ENCODE results near the gene PMAIP1. TPM values are rescaled to one million over a fixed set of nuclear protein-coding genes. Genes with fewer than 3 reads are reported as not detected.

Gene PMAIP1
- polyA plus RNA-seq, 1 of the 3 experiments (the other 2 are of a cell fraction): 76.9 TPM

- no peak for TF ChIP-seq RAD21 (IDR thresholded peaks at IDR 0.05; ENCODE audit: low read length)
- TF ChIP-seq USF1 (IDR thresholded peaks at IDR 0.05; ENCODE audit: borderline replicate concordance, low read depth): no peak
- TF ChIP-seq MEF2A (IDR thresholded peaks at IDR 0.05; ENCODE audit: borderline replicate concordance, low read depth): no peak
- no peak for TF ChIP-seq JUND (IDR thresholded peaks at IDR 0.05)
- no peak for TF ChIP-seq MAX (IDR thresholded peaks at IDR 0.05; ENCODE audit: low read depth)
- no peak for TF ChIP-seq RFX5 (IDR thresholded peaks at IDR 0.05; ENCODE audit: low read length)
- Histone ChIP-seq H3K27me3 (ENCODE audit: insufficient read depth) (no peaks in the 10 kb centered on the region), H3K27ac (ENCODE audit: low read depth in 2 of 2, low read length in 1 of 2) (no peak overlapping the region), H3K9me2 (no peaks in the 10 kb centered on the region), H3K9me3 (no peaks in the 10 kb centered on the region), H3K79me2 (ENCODE audit: insufficient read depth) (no peaks in the 10 kb centered on the region), H3K4me2 (no peak overlapping the region), H3K36me3 (replicated peaks in 1 of 2; ENCODE audit: control insufficient read depth in 1 of 2, insufficient read depth in 2 of 2, low read length in 1 of 2) (no peaks in the 10 kb centered on the region), H2AFZ (ENCODE audit: low read depth) (no peak overlapping the region), H3K4me1 (ENCODE audit: control insufficient read depth in 1 of 2, insufficient read depth in 2 of 2, low read depth in 1 of 2, low read length in 1 of 2) (no peaks in the 10 kb centered on the region; a peak in 1 of 4 replicates), H3K9ac (no peak overlapping the region), H3F3A (replicated peaks; ENCODE audit: insufficient read depth) (peaks cover 7% of the 10 kb centered on the region), H4K20me1 (ENCODE audit: insufficient read depth) (no peaks in the 10 kb centered on the region), H3K4me3 (ENCODE audit: low read depth in 2 of 2, low read length in 1 of 2) (no peak overlapping the region)
- DNase-seq: no peak
- CTCF ChIA-PET: interaction anchor here (1.8 kb wide), 1 partner anchor 8 kb away, joined by 4 read pairs; no protein-coding TSS in a partner anchor
- POLR2A ChIA-PET: no interaction called here
- WGBS (ENCODE audit: low lambda C conversion rate): 93% methylated on average over 2 of the region's 2 CpGs
Measured at GRCh38 chr18:59945544-59945943, 45.7 kb downstream of the PMAIP1 start.

- 0 out of 2 replicates have a peak overlapping the region, but pooled peaks have one; percentile 4 for H3K4me2 ChIP-seq
- H3K79me2 ChIP-seq (ENCODE audit: insufficient read depth): no peaks in the 10 kb centered on the region
- H3K9me3 ChIP-seq: no peaks in the 10 kb centered on the region
- no peak overlapping the region; the same call in 1 of the 2 replicates for H2AFZ ChIP-seq (ENCODE audit: low read depth)
- WGBS (ENCODE audit: low lambda C conversion rate): 86% methylated on average over 6 of the region's 6 CpGs
- POLR2A ChIA-PET: no interaction called here
- H3K27ac ChIP-seq (ENCODE audit: low read depth in 2 of 2, low read length in 1 of 2): peak overlapping the region in 1 of 2 experiments; percentile 8; a peak in 1 of 4 replicates
- H3K4me3 ChIP-seq (ENCODE audit: low read depth in 2 of 2, low read length in 1 of 2): no peak overlapping the region
- DNase-seq: no peak
- peaks cover 34% of the 10 kb centered on the region for H3F3A ChIP-seq (replicated peaks; ENCODE audit: insufficient read depth)
- no peaks in the 10 kb centered on the region for H3K9me2 ChIP-seq
- H4K20me1 ChIP-seq (ENCODE audit: insufficient read depth): no peaks in the 10 kb centered on the region
- CTCF ChIA-PET: no interaction called here
- no peak for TF ChIP-seq IRF3 (IDR thresholded peaks at IDR 0.05; ENCODE audit: low read depth, low read length)
- no peak for TF ChIP-seq USF1 (IDR thresholded peaks at IDR 0.05; ENCODE audit: borderline replicate concordance, low read depth)
- no peak for TF ChIP-seq SMC3 (IDR thresholded peaks at IDR 0.05; ENCODE audit: low read depth, low read length)
- TF ChIP-seq NRF1 (IDR thresholded peaks at IDR 0.05; ENCODE audit: low read depth, low read length): no peak
- TF ChIP-seq PBX3 (IDR thresholded peaks at IDR 0.05): no peak
- TF ChIP-seq SIN3A (IDR thresholded peaks at IDR 0.05; ENCODE audit: borderline replicate concordance, low read depth, low read length): no peak
- H3K36me3 ChIP-seq (replicated peaks in 1 of 2; ENCODE audit: control insufficient read depth in 1 of 2, insufficient read depth in 2 of 2, low read length in 1 of 2): no peaks in the 10 kb centered on the region
- no peaks in the 10 kb centered on the region for H3K27me3 ChIP-seq (ENCODE audit: insufficient read depth)
- peaks cover 0 to 12% of the 10 kb centered on the region in 2 experiments; a peak in 2 of 4 replicates for H3K4me1 ChIP-seq (ENCODE audit: control insufficient read depth in 1 of 2, insufficient read depth in 2 of 2, low read depth in 1 of 2, low read length in 1 of 2)
- no peak overlapping the region for H3K9ac ChIP-seq
Measured at GRCh38 chr18:59950215-59950944, 50.6 kb downstream of the PMAIP1 start.
